Measurements from ENCODE around the gene CAMK1D. TPM values are rescaled to one million over a fixed set of nuclear protein-coding genes. Genes with fewer than 3 reads are reported as not detected.

Gene CAMK1D
- total RNA-seq, 3 donors from 2014 or later (not counting 1 experiment from before 2014, with no cell fraction given), result 44.2 to 56.4 (median 49.7) TPM

DNA sequence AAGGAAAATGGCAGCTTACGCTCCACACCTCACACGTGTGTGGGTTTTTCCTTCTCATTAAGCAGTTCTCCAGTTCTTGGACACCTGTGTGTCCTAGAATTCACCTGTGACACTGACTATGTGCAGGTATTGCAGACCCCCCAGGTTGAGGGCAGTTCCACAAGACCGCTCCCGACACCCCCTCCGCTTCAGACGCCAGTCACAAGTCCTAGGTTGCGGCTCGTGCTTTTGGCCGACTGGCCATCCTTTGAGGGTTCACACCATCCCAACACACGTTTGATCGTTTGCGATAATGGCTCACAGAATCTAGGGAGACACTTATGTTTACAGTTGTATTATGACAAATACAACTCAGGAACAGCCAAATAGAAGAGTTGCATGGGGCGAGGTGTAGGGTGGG lies 44.5 kb downstream of the CAMK1D start:
- Histone ChIP-seq H3K9me3 (ENCODE audit: control insufficient read depth, insufficient read depth, low read length) (no peaks in the 10 kb centered on the region), H3K36me3 (ENCODE audit: control insufficient read depth, insufficient read depth, low read length) (no peaks in the 10 kb centered on the region), H3K27ac (ENCODE audit: low read length) (no peak overlapping the region), H3K4me3 (ENCODE audit: low read length) (no peak overlapping the region), H3K4me1 (ENCODE audit: control insufficient read depth, insufficient read depth, low read length) (peaks cover 6% of the 10 kb centered on the region), H3K27me3 (ENCODE audit: control insufficient read depth, insufficient read depth, low read length) (no peaks in the 10 kb centered on the region)
- Mint-ChIP-seq H3K9me3 (no peaks in the 10 kb centered on the region), H3K4me1 (peaks cover 64 to 65% of the 10 kb centered on the region in 2 donors), H3K27ac (no peak overlapping the region), H3K27me3 (ENCODE audit: low read depth in 2 of 2) (no peaks in the 10 kb centered on the region), H3K4me3 (no peak overlapping the region), H3K36me3 (no peaks in the 10 kb centered on the region)
- TF ChIP-seq, protein P1, sequence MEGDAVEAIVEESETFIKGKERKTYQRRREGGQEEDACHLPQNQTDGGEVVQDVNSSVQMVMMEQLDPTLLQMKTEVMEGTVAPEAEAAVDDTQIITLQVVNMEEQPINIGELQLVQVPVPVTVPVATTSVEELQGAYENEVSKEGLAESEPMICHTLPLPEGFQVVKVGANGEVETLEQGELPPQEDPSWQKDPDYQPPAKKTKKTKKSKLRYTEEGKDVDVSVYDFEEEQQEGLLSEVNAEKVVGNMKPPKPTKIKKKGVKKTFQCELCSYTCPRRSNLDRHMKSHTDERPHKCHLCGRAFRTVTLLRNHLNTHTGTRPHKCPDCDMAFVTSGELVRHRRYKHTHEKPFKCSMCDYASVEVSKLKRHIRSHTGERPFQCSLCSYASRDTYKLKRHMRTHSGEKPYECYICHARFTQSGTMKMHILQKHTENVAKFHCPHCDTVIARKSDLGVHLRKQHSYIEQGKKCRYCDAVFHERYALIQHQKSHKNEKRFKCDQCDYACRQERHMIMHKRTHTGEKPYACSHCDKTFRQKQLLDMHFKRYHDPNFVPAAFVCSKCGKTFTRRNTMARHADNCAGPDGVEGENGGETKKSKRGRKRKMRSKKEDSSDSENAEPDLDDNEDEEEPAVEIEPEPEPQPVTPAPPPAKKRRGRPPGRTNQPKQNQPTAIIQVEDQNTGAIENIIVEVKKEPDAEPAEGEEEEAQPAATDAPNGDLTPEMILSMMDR (IDR thresholded peaks at IDR 0.05), result no peak
- no peak for ATAC-seq
- DNase-seq, result no peak
- WGBS (ENCODE audit: insufficient coverage), result 97% methylated on average over 10 of the region's 13 CpGs
- intact Hi-C loops (cut with micrococcal nuclease), result loop anchor here (5.0 kb wide), 1 partner anchor 38 kb away; no protein-coding TSS in a partner anchor

DNA sequence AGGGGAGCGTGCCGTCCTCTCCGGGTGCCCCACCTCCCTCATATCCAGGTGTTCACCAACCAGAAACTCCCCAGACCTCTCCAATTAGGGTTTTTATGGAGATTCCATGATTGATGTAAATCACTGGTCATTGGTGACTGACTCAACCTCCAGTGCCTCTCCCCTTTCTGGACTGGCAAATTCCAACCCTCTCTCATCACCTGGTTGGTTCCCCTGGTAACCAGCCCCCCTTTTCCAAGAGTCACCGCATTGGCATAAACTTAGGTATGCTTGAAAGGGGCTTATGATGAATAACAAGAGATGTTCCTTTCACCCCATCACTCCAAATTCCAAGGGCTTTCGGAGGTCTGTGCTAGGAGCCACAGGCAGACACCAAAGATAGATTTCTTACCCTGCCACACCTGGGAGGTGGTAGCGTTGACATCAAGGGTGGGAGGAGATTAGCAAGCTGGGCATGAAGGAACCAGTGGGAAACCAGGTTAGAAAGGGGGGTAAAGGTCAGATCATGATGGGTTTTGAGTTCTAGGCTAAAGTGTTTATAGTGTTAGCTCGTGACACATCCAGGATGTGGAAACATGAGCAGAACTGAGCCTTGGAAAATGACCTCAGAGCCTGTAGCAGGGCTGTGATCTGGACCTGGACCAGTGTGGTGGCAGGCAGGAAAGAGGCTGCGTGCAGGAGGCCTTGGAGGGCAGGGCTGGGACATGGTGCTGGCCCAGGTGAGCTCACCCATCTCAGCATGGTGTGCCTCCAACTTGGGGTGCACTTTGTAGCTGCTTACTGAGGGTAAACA lies 45.1 kb downstream of the CAMK1D start:
- DNase-seq, result no peak
- no peaks in the 10 kb centered on the region for H3K36me3 ChIP-seq (ENCODE audit: control insufficient read depth, insufficient read depth, low read length)
- H3K27ac Mint-ChIP-seq, result no peak overlapping the region
- WGBS (ENCODE audit: insufficient coverage), result 94% methylated on average over 4 of the region's 8 CpGs
- no peak overlapping the region for H3K4me3 Mint-ChIP-seq
- H3K27me3 ChIP-seq (ENCODE audit: control insufficient read depth, insufficient read depth, low read length), result no peaks in the 10 kb centered on the region
- intact Hi-C loops (cut with micrococcal nuclease), result loop anchor here (5.0 kb wide), 1 partner anchor 38 kb away; no protein-coding TSS in a partner anchor
- H3K4me1 ChIP-seq (ENCODE audit: control insufficient read depth, insufficient read depth, low read length), result peaks cover 1% of the 10 kb centered on the region
- no peaks in the 10 kb centered on the region for H3K27me3 Mint-ChIP-seq (ENCODE audit: low read depth in 2 of 2)
- TF ChIP-seq, protein P1 (IDR thresholded peaks at IDR 0.05), result no peak
- no peaks in the 10 kb centered on the region for H3K9me3 Mint-ChIP-seq
- peaks cover 58 to 59% of the 10 kb centered on the region in 2 donors for H3K4me1 Mint-ChIP-seq
- no peak for ATAC-seq
- H3K4me3 ChIP-seq (ENCODE audit: low read length), result no peak overlapping the region
- no peak overlapping the region for H3K27ac ChIP-seq (ENCODE audit: low read length)
- no peaks in the 10 kb centered on the region for H3K36me3 Mint-ChIP-seq
- no peaks in the 10 kb centered on the region for H3K9me3 ChIP-seq (ENCODE audit: control insufficient read depth, insufficient read depth, low read length)

DNA sequence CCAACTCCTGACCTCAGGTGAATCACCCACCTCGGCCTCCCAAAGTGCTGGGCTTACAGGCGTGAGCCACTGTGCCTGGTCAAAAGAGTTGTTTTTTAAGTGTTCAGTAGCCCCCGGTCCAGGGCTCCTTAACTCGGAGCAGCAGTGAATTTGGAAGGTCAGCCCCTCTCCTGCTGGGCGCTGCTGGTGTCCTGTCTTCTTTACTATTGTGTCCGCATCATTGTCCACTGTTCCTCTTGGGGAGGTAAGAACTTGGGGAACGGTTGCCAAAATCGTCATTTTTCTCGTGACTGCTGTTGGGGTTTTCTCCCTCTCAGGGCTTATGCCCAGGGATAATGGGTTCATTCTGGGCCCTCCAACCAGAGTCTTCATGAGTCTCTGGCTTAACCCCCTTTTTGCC lies 46.7 kb downstream of the CAMK1D start:
- intact Hi-C loops (cut with micrococcal nuclease), result no loop called here

More for the DNA sequence above, 46.7 kb downstream of the CAMK1D start:
- peaks cover 42 to 43% of the 10 kb centered on the region in 2 donors for H3K4me1 Mint-ChIP-seq
- no peaks in the 10 kb centered on the region for H3K9me3 Mint-ChIP-seq
- no peaks in the 10 kb centered on the region for H3K27me3 Mint-ChIP-seq (ENCODE audit: low read depth in 2 of 2)
- H3K36me3 Mint-ChIP-seq, result no peaks in the 10 kb centered on the region
- DNase-seq (no peak), ATAC-seq (no peak)
- H3K27ac Mint-ChIP-seq, result no peak overlapping the region
- no peak overlapping the region for H3K4me3 Mint-ChIP-seq
- H3K4me1 ChIP-seq (ENCODE audit: control insufficient read depth, insufficient read depth, low read length), result no peaks in the 10 kb centered on the region
- TF ChIP-seq, protein P1 (IDR thresholded peaks at IDR 0.05), result no peak
- no peak overlapping the region for H3K27ac ChIP-seq (ENCODE audit: low read length)
- no peaks in the 10 kb centered on the region for H3K27me3 ChIP-seq (ENCODE audit: control insufficient read depth, insufficient read depth, low read length)
- no peaks in the 10 kb centered on the region for H3K9me3 ChIP-seq (ENCODE audit: control insufficient read depth, insufficient read depth, low read length)
- H3K36me3 ChIP-seq (ENCODE audit: control insufficient read depth, insufficient read depth, low read length), result no peaks in the 10 kb centered on the region
- no peak overlapping the region for H3K4me3 ChIP-seq (ENCODE audit: low read length)
- WGBS (ENCODE audit: insufficient coverage), result 98% methylated on average over 9 of the region's 9 CpGs
